HCT116 (cell line): ENCODE measurements around the gene METTL25B. TPM values are rescaled to one million over a fixed set of nuclear protein-coding genes. Genes with fewer than 3 reads are reported as not detected.
"Not testable (repeated sequence)": the region's sequence is repeated elsewhere in the genome, so short reads cannot be mapped to it uniquely, and the experiment has no call there.

ENCODE experiments used
- ATAC-seq: fragments of 200-7000 bp; cut with Tn5 transposase; 2 replicates; pipeline ENCODE4 v1.9.1; 2020; ENCODE audit warnings: mild to moderate bottlenecking, moderate library complexity
- BruUV-seq: library from RNA; stranded (reverse); fragments of 400-500 nt; replicated peaks from 2 replicates; lab custom pipeline; 2021; lab: Mats Ljungman, UMichigan
- CTCF ChIA-PET: fragments of 300-600 bp; sonication (Branson Sonifier 250); formaldehyde crosslinking; loops from one replicate; lab custom pipeline; 2021; ENCODE audit warnings: antibody characterized with exemption; lab: Charles Lee
- POLR2A ChIA-PET: fragments of 300-600, 350-600 bp; sonication (Branson Sonifier 250); formaldehyde crosslinking; loops from one replicate; lab custom pipeline; 2021; ENCODE audit warnings: antibody characterized with exemption; lab: Charles Lee
- RAD21 ChIA-PET, 2 experiments: fragments of 300-600 bp; sonication (Branson Sonifier 250); formaldehyde crosslinking; loops; one replicate each; lab custom pipeline; 2023; ENCODE audit warnings: low total read pairs in 2 of 2; ENCODE audit not compliant: uncharacterized antibody in 2 of 2, unreplicated experiment in 2 of 2, low non-redundant PET in 1 of 2; lab: Charles Lee
- DNase-seq: peaks from one replicate; pipeline ENCODE4 v3.0.0-alpha.2; 2010; ENCODE audit warnings: low read depth, low spot score
- H2AFZ ChIP-seq: fragments of 200-600 bp; shearing (Covaris generic), sonication (generic); 2 replicates; pipeline ENCODE4 v1.6.1; 2017; ENCODE audit warnings: low read depth, mixed run types, mixed read lengths, antibody characterized with exemption, low read length; ENCODE audit not compliant: poor library complexity, severe bottlenecking
- H3K27ac ChIP-seq: 2 replicates; pipeline ENCODE4 v1.5.1; 2012; ENCODE audit warnings: low read depth, low read length
- H3K27me3 ChIP-seq: fragments of 200-600 bp; sonication (generic); 2 replicates; pipeline ENCODE4 v1.6.1; 2016; ENCODE audit warnings: mixed run types, low read length, mixed read lengths; ENCODE audit not compliant: insufficient read depth
- H3K36me3 ChIP-seq, 2 experiments: fragments of 200-500 bp in 1 of 2; fragments of 200-600 bp in 1 of 2; sonication (Bioruptor generic) in 1 of 2; sonication (generic) in 1 of 2; 2 replicates each; pipeline versions ENCODE4 v1.5.1 to v1.6.1; 2014 to 2016; ENCODE audit warnings: low read length in 2 of 2, inconsistent platforms in 1 of 2, mixed read lengths in 1 of 2, mixed run types in 1 of 2; ENCODE audit not compliant: insufficient read depth in 2 of 2, control insufficient read depth in 1 of 2
- H3K4me1 ChIP-seq, 2 experiments: fragments of 200-600 bp in 1 of 2; sonication (generic) in 1 of 2; 2 replicates each; pipeline versions ENCODE4 v1.5.1 to v1.6.1; 2012 to 2017; ENCODE audit warnings: low read length in 2 of 2, inconsistent platforms in 1 of 2, mild to moderate bottlenecking in 1 of 2, mixed read lengths in 1 of 2, mixed run types in 1 of 2, moderate library complexity in 1 of 2; ENCODE audit not compliant: insufficient read depth in 2 of 2, control insufficient read depth in 1 of 2
- H3K4me2 ChIP-seq: fragments of 200-600 bp; sonication (generic); 2 replicates; pipeline ENCODE4 v1.6.1; 2017; ENCODE audit warnings: mixed run types, low read length, mixed read lengths
- H3K4me3 ChIP-seq, 2 experiments: fragments of 200-600 bp in 1 of 2; sonication (generic) in 1 of 2; replicated peaks in 1 of 2; 2 replicates each; pipeline ENCODE4 v1.5.1; 2011 to 2016; ENCODE audit warnings: low read length in 2 of 2, control low read depth in 1 of 2, low read depth in 1 of 2, mild to moderate bottlenecking in 1 of 2, mixed read lengths in 1 of 2, mixed run types in 1 of 2
- H3K79me2 ChIP-seq: fragments of 200-600 bp; sonication (generic); 2 replicates; pipeline ENCODE4 v1.6.1; 2017; ENCODE audit warnings: mild to moderate bottlenecking, mixed run types, low read length, moderate library complexity, mixed read lengths; ENCODE audit not compliant: insufficient read depth
- H3K9ac ChIP-seq: fragments of 200-600 bp; sonication (generic); 2 replicates; pipeline ENCODE4 v1.6.1; 2016; ENCODE audit warnings: low read length, mixed read lengths
- H3K9me2 ChIP-seq: fragments of 200-600 bp; sonication (generic), shearing (Covaris generic); 2 replicates; pipeline ENCODE4 v1.6.1; 2017; ENCODE audit warnings: mixed run types, mild to moderate bottlenecking, moderate library complexity; ENCODE audit not compliant: insufficient read depth
- H3K9me3 ChIP-seq, 2 experiments: fragments of 200-500 bp in 1 of 2; fragments of 200-600 bp in 1 of 2; sonication (Bioruptor generic) in 1 of 2; sonication (generic) in 1 of 2; 2 replicates each; pipeline ENCODE4 v1.6.1; 2014 to 2017; ENCODE audit warnings: low read length in 2 of 2, mixed read lengths in 2 of 2, inconsistent platforms in 1 of 2, low read depth in 1 of 2, mild to moderate bottlenecking in 1 of 2, mixed run types in 1 of 2, moderate library complexity in 1 of 2; ENCODE audit not compliant: control insufficient read depth in 1 of 2, insufficient read depth in 1 of 2
- H4K20me1 ChIP-seq: fragments of 200-600 bp; sonication (generic), shearing (Covaris generic); 2 replicates; pipeline ENCODE4 v1.6.1; 2017; ENCODE audit warnings: mixed run types, mild to moderate bottlenecking, moderate library complexity; ENCODE audit not compliant: insufficient read depth
- ATF3 ChIP-seq: IDR thresholded peaks from 2 replicates; pipeline ENCODE4 v1.6.1; 2012
- CBX3 ChIP-seq: IDR thresholded peaks from 2 replicates; pipeline ENCODE4 v1.6.1; 2012; ENCODE audit warnings: low read depth
- CEBPB ChIP-seq: IDR thresholded peaks from 2 replicates; pipeline ENCODE4 v1.6.1; 2012; ENCODE audit warnings: low read depth
- CTCF ChIP-seq, 3 experiments: fragments of 200-600 bp in 1 of 3; sonication (generic) in 1 of 3; IDR thresholded peaks in 2 of 3; conservative IDR thresholded peaks in 1 of 3; 2 replicates each; pipeline ENCODE4 v1.5.1; 2012 to 2017; ENCODE audit warnings: low read depth in 2 of 3, low read length in 2 of 3, antibody characterized with exemption in 1 of 3, borderline replicate concordance in 1 of 3, control low read depth in 1 of 3, mild to moderate bottlenecking in 1 of 3, mixed read lengths in 1 of 3, mixed run types in 1 of 3, moderate library complexity in 1 of 3; ENCODE audit not compliant: insufficient read depth in 1 of 3
- ELF1 ChIP-seq: IDR thresholded peaks from 2 replicates; pipeline ENCODE4 v1.6.1; 2012; ENCODE audit warnings: low read depth, borderline replicate concordance
- EZH2phosphoT487 ChIP-seq: fragments of 200-600 bp; IDR thresholded peaks from 2 replicates; pipeline ENCODE4 v1.6.1; 2018; ENCODE audit warnings: antibody characterized with exemption, borderline replicate concordance
- JUND ChIP-seq: IDR thresholded peaks from 2 replicates; pipeline ENCODE4 v1.6.1; 2012
- POLR2A ChIP-seq: IDR thresholded peaks from 2 replicates; pipeline ENCODE4 v1.7.0; 2011; ENCODE audit warnings: borderline replicate concordance; ENCODE audit not compliant: insufficient read depth, insufficient read length; ENCODE audit errors: extremely low read depth
- TCF7L2 ChIP-seq: IDR thresholded peaks from 2 replicates; pipeline ENCODE4 v1.7.0; 2011; ENCODE audit warnings: borderline replicate concordance, inconsistent platforms; ENCODE audit not compliant: insufficient read depth, insufficient read length; ENCODE audit errors: extremely low read depth
- YY1 ChIP-seq: IDR thresholded peaks from 2 replicates; pipeline ENCODE4 v1.6.1; 2011; ENCODE audit warnings: low read length, low read depth, moderate library complexity, mild to moderate bottlenecking; ENCODE audit not compliant: insufficient replicate concordance; ENCODE audit errors: extremely low read depth
- ZFX ChIP-seq: fragments of 450-650 bp; IDR thresholded peaks from 2 replicates; pipeline ENCODE4 v1.6.1; 2017
- intact Hi-C: fragments of 100-400 bp; cut with micrococcal nuclease; formaldehyde crosslinking; loops from 2 replicates; pipeline ENCODE4 v1.10.0; 2022
- total RNA-seq: library from RNA; stranded (reverse); gene quantifications from one replicate; pipeline ENCODE4 v1.2.1, GENCODE V29; 2021; ENCODE audit not compliant: unreplicated experiment
- TF ChIP-seq, protein P1 (sequence below): IDR thresholded peaks from 2 replicates; pipeline ENCODE4 v1.6.1; 2011; ENCODE audit warnings: mild to moderate bottlenecking, low read length, moderate library complexity; ENCODE audit not compliant: insufficient replicate concordance; ENCODE audit errors: extremely low read depth
- TF ChIP-seq, protein P2 (sequence below): IDR thresholded peaks from 2 replicates; pipeline ENCODE4 v1.6.1; 2012

METTL25B gene
- total RNA-seq, 1 experiment from 2014 or later: 36.5 TPM

DNA sequence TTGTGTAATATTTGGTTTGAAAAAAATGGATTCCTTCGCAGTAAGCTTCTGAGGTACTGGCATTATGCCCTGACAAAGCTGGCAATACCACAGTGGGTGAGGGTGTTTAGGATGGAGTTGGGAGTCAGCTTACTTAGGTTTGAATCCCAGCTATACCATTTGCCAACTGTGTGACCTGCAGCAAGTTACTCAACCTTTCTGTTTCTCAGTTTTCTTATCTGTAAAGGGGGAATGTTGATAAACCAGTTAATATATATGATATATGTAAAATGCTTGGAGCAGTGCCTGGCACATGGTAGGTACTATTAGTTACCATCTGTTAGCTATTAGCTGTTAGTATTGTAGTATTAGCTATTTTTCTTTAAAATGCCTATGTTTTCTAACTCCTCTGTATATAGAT is 28.1 kb downstream of the METTL25B start:
- no peaks in the 10 kb centered on the region for H4K20me1 ChIP-seq
- ChIA-PET RAD21 (interaction anchor here in 1 of 2 experiments (0.6 kb wide), 1 partner anchor 9 kb away, joined by 8 read pairs; no protein-coding TSS in a partner anchor), CTCF (interaction anchor here (1.1 to 1.3 kb wide), 2 partner anchors 15 to 30 kb away, joined by 3 read pairs; partner anchors contain the start of gene MRPL24), POLR2A (no interaction called here)
- H3K9ac ChIP-seq: no peak overlapping the region
- DNase-seq: no peak
- intact Hi-C loops: no loop called here
- H3K9me3 ChIP-seq: no peaks in the 10 kb centered on the region
- H3K79me2 ChIP-seq: peaks cover 22% of the 10 kb centered on the region
- TF ChIP-seq ZFX (no peak), CEBPB (no peak), ELF1 (no peak), CTCF (IDR thresholded peaks at IDR 0.05 in 2 of 3, conservative IDR thresholded peaks at IDR 0.05 in 1 of 3; ENCODE audit: borderline replicate concordance in 1 of 3, insufficient read depth in 1 of 3, low read depth in 2 of 3, low read length in 2 of 3) (no peak), YY1 (no peak), TCF7L2 (no peak), POLR2A (no peak), ATF3 (no peak), JUND (no peak), EZH2phosphoT487 (no peak), CBX3 (no peak)
- TF ChIP-seq, protein P1, sequence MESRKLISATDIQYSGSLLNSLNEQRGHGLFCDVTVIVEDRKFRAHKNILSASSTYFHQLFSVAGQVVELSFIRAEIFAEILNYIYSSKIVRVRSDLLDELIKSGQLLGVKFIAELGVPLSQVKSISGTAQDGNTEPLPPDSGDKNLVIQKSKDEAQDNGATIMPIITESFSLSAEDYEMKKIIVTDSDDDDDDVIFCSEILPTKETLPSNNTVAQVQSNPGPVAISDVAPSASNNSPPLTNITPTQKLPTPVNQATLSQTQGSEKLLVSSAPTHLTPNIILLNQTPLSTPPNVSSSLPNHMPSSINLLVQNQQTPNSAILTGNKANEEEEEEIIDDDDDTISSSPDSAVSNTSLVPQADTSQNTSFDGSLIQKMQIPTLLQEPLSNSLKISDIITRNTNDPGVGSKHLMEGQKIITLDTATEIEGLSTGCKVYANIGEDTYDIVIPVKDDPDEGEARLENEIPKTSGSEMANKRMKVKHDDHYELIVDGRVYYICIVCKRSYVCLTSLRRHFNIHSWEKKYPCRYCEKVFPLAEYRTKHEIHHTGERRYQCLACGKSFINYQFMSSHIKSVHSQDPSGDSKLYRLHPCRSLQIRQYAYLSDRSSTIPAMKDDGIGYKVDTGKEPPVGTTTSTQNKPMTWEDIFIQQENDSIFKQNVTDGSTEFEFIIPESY: no peak
- TF ChIP-seq, protein P2, sequence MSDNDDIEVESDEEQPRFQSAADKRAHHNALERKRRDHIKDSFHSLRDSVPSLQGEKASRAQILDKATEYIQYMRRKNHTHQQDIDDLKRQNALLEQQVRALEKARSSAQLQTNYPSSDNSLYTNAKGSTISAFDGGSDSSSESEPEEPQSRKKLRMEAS: no peak
- BruUV-seq: no TSS peak
- ATAC-seq: no peak
- no peak overlapping the region for H2AFZ ChIP-seq
- H3K4me2 ChIP-seq: no peak overlapping the region
- H3K27ac ChIP-seq: no peak overlapping the region
- H3K4me1 ChIP-seq: peaks cover 3 to 18% of the 10 kb centered on the region in 2 experiments; a peak in 3 of 4 replicates
- H3K4me3 ChIP-seq: no peak overlapping the region
- no peaks in the 10 kb centered on the region for H3K36me3 ChIP-seq
- no peaks in the 10 kb centered on the region for H3K27me3 ChIP-seq
- H3K9me2 ChIP-seq: no peaks in the 10 kb centered on the region

- H2AFZ ChIP-seq, H3K27ac ChIP-seq, BruUV-seq, ATAC-seq, H3K9me3 ChIP-seq, H3K9me2 ChIP-seq, RAD21 ChIA-PET, POLR2A ChIA-PET, H3K4me2 ChIP-seq, H3K27me3 ChIP-seq, H3K9ac ChIP-seq, H3K4me3 ChIP-seq, H4K20me1 ChIP-seq, intact Hi-C loops, H3K36me3 ChIP-seq, DNase-seq: not testable (repeated sequence)
- CTCF ChIA-PET: interaction anchor here (1.5 kb wide), 1 partner anchor 69 kb away, joined by 5 read pairs; no protein-coding TSS in a partner anchor
- Histone ChIP-seq H3K79me2 (peaks cover 12% of the 10 kb centered on the region), H3K4me1 (peaks cover 3 to 13% of the 10 kb centered on the region in 2 experiments; a peak in 3 of 4 replicates)
These were observed 29.4 kb downstream of the METTL25B start for GRCh38 chr1:156757572-156758253.
